HG02970 (cell line): ENCODE results near the gene CRHR2.

Source experiments
- ATAC-seq: cut with Tn5 transposase; IDR thresholded peaks from one replicate; pipeline ENCODE4 v1.9.1; 2021; ENCODE audit warnings: mild to moderate bottlenecking, moderate library complexity, moderate number of reproducible peaks; ENCODE audit not compliant: unreplicated experiment, low FRiP score

Gene CRHR2

GRCh38 chr7:30634193-30634626 lies 48.0 kb downstream of the CRHR2 start:
- ATAC-seq: no peak

GRCh38 chr7:30633223-30633622 lies 49.0 kb downstream of the CRHR2 start:
- no peak for ATAC-seq

- ATAC-seq: no peak
Observed at GRCh38 chr7:30630986-30631385, 51.3 kb downstream of the CRHR2 start.

- ATAC-seq: no peak
Observed at GRCh38 chr7:30627026-30627425, 55.2 kb downstream of the CRHR2 start.

GRCh38 chr7:30625283-30625682 lies 57.0 kb downstream of the CRHR2 start:
- no peak for ATAC-seq

- ATAC-seq: no peak
Observed at GRCh38 chr7:30618961-30619360, 63.3 kb downstream of the CRHR2 start.

GRCh38 chr7:30618080-30618676 lies 64.1 kb downstream of the CRHR2 start:
- ATAC-seq: no peak

- no peak for ATAC-seq
Observed at GRCh38 chr7:30617359-30617758, 64.9 kb downstream of the CRHR2 start.

GRCh38 chr7:30616318-30616717 lies 65.9 kb downstream of the CRHR2 start:
- ATAC-seq: no peak

GRCh38 chr7:30613366-30614325 lies 68.6 kb downstream of the CRHR2 start:
- ATAC-seq: no peak

GRCh38 chr7:30612658-30613265 lies 69.5 kb downstream of the CRHR2 start:
- no peak for ATAC-seq

GRCh38 chr7:30605832-30606231 lies 76.4 kb downstream of the CRHR2 start:
- no peak for ATAC-seq

GRCh38 chr7:30604901-30605300 lies 77.4 kb downstream of the CRHR2 start:
- no peak for ATAC-seq
